T-helper 17 cell (primary cell): ENCODE measurements around the gene GNA14. TPM values are rescaled to one million over a fixed set of nuclear protein-coding genes. Genes with fewer than 3 reads are reported as not detected.

Source experiments
- ATAC-seq: fragments of 150-1000 bp; cut with Tn5 transposase; 2 replicates; pipeline ENCODE4 v1.10.0; 2021; ENCODE audit warnings: mild to moderate bottlenecking, moderate library complexity
- DNase-seq, 3 donors: peaks; one replicate each; pipeline versions ENCODE4 v3.0.0 to v3.0.0-alpha.2; 2020 to 2021
- H3K9me3 ChIP-seq: one replicate; pipeline ENCODE4 v1.7.0; 2013; ENCODE audit warnings: low read length, mild to moderate bottlenecking; ENCODE audit not compliant: control insufficient read depth, poor library complexity, severe bottlenecking
- H3K27ac Mint-ChIP-seq: one replicate; pipeline ENCODE4 v1.8.0; 2022; ENCODE audit warnings: mild to moderate bottlenecking, moderate library complexity, mixed read lengths
- H3K27me3 Mint-ChIP-seq: one replicate; pipeline ENCODE4 v1.8.0; 2022; ENCODE audit warnings: mixed read lengths
- H3K36me3 Mint-ChIP-seq: one replicate; pipeline ENCODE4 v1.8.0; 2022; ENCODE audit warnings: low read depth, mixed read lengths
- H3K4me1 Mint-ChIP-seq: one replicate; pipeline ENCODE4 v1.8.0; 2022; ENCODE audit warnings: mild to moderate bottlenecking, mixed read lengths
- H3K4me3 Mint-ChIP-seq: one replicate; pipeline ENCODE4 v1.8.0; 2022; ENCODE audit warnings: mild to moderate bottlenecking, moderate library complexity, mixed read lengths
- total RNA-seq, 4 donors: library from RNA in 2 of 4; stranded (reverse) in 2 of 4; gene quantifications; one replicate each; pipeline ENCODE4 v1.2.3 and lab custom pipeline; 2022 to 2026

The GNA14 gene
- total RNA-seq, 2 donors from 2014 or later = not detected

DNA sequence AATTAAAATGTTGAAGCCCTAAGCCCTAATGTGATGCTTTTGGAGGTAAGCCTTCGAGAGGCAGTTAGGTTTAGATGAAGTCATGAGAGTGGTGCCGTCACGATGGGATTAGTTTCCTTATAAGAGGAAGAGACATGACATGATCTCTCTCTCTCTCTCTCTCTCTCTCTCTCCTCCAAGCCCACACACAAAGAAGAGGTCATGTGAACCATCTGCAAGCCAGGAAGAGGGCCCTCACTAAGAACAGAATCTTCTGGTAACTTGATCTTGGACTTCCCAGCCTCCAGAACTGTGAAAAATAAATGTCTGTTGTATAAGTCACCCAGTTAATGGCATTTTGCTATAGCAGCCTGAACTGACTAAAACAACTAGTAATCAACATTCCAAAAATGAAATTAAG, 175.5 kb downstream of the GNA14 start:
- peaks cover 17% of the 10 kb centered on the region for H3K4me1 Mint-ChIP-seq
- ATAC-seq (no peak), DNase-seq (no peak)
- H3K27me3 Mint-ChIP-seq = peaks cover 4% of the 10 kb centered on the region
- no peak overlapping the region for H3K4me3 Mint-ChIP-seq
- no peaks in the 10 kb centered on the region for H3K9me3 ChIP-seq
- no peaks in the 10 kb centered on the region for H3K36me3 Mint-ChIP-seq
- H3K27ac Mint-ChIP-seq = no peak overlapping the region

- no peaks in the 10 kb centered on the region for H3K36me3 Mint-ChIP-seq
- H3K4me1 Mint-ChIP-seq = peaks cover 14% of the 10 kb centered on the region
- DNase-seq (no peak), ATAC-seq (no peak)
- H3K27ac Mint-ChIP-seq = no peak overlapping the region
- H3K27me3 Mint-ChIP-seq = peaks cover 4% of the 10 kb centered on the region
- no peaks in the 10 kb centered on the region for H3K9me3 ChIP-seq
- no peak overlapping the region for H3K4me3 Mint-ChIP-seq
These were observed 176.6 kb downstream of the GNA14 start for GRCh38 chr9:77471572-77471971.

GRCh38 chr9:77469515-77470231, 178.4 kb downstream of the GNA14 start:
- no peaks in the 10 kb centered on the region for H3K4me1 Mint-ChIP-seq
- no peak overlapping the region for H3K4me3 Mint-ChIP-seq
- DNase-seq = no peak
- no peak overlapping the region for H3K27ac Mint-ChIP-seq
- peaks cover 2% of the 10 kb centered on the region for H3K36me3 Mint-ChIP-seq
- no peak for ATAC-seq
- H3K9me3 ChIP-seq = no peaks in the 10 kb centered on the region
- H3K27me3 Mint-ChIP-seq = peaks cover 11% of the 10 kb centered on the region

- Mint-ChIP-seq H3K36me3 (peaks cover 2% of the 10 kb centered on the region), H3K27ac (no peak overlapping the region), H3K4me3 (no peak overlapping the region), H3K4me1 (no peaks in the 10 kb centered on the region), H3K27me3 (peaks cover 29% of the 10 kb centered on the region)
- ATAC-seq (no peak), DNase-seq (no peak)
- H3K9me3 ChIP-seq = no peaks in the 10 kb centered on the region
These were observed 183.5 kb downstream of the GNA14 start for GRCh38 chr9:77464661-77465060.

DNA sequence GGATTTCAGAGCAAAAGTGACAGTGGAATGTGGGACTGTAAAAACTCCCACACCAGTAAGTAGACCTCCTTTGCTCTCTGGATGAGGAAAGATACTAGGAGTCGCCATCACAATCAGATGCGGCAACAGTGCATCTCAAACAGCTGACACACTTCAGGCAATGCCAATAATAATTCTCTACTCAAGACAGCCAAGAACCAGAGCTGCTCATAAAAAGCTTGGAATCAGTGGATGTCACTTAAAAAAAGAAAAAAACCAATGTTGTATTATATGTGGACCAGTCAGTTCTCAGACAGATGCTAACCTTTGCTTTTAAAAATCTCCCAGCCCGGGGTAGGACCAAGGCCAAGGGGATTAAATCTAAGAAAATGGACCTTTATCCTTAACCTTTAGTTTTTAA, 185.0 kb downstream of the GNA14 start:
- peaks cover 2% of the 10 kb centered on the region for H3K36me3 Mint-ChIP-seq
- no peaks in the 10 kb centered on the region for H3K9me3 ChIP-seq

GRCh38 chr9:77462066-77462465, 186.1 kb downstream of the GNA14 start:
- Mint-ChIP-seq H3K27me3 (peaks cover 30% of the 10 kb centered on the region), H3K36me3 (peaks cover 2% of the 10 kb centered on the region), H3K27ac (no peak overlapping the region), H3K4me1 (peaks cover 6% of the 10 kb centered on the region), H3K4me3 (no peak overlapping the region)
- ATAC-seq = no peak
- H3K9me3 ChIP-seq = no peaks in the 10 kb centered on the region
- DNase-seq = no peak

More for the DNA sequence above, 185.0 kb downstream of the GNA14 start:
- Mint-ChIP-seq H3K27ac (no peak overlapping the region), H3K4me3 (no peak overlapping the region), H3K27me3 (peaks cover 30% of the 10 kb centered on the region), H3K4me1 (peaks cover under 1% of the 10 kb centered on the region)
- no peak for DNase-seq
- no peak for ATAC-seq

- Mint-ChIP-seq H3K36me3 (no peaks in the 10 kb centered on the region), H3K27me3 (peaks cover 30% of the 10 kb centered on the region), H3K4me1 (peaks cover 9% of the 10 kb centered on the region), H3K4me3 (no peak overlapping the region), H3K27ac (no peak overlapping the region)
- DNase-seq (no peak), ATAC-seq (no peak)
- H3K9me3 ChIP-seq = no peaks in the 10 kb centered on the region
These were observed 187.2 kb downstream of the GNA14 start for GRCh38 chr9:77460938-77461337.

DNA sequence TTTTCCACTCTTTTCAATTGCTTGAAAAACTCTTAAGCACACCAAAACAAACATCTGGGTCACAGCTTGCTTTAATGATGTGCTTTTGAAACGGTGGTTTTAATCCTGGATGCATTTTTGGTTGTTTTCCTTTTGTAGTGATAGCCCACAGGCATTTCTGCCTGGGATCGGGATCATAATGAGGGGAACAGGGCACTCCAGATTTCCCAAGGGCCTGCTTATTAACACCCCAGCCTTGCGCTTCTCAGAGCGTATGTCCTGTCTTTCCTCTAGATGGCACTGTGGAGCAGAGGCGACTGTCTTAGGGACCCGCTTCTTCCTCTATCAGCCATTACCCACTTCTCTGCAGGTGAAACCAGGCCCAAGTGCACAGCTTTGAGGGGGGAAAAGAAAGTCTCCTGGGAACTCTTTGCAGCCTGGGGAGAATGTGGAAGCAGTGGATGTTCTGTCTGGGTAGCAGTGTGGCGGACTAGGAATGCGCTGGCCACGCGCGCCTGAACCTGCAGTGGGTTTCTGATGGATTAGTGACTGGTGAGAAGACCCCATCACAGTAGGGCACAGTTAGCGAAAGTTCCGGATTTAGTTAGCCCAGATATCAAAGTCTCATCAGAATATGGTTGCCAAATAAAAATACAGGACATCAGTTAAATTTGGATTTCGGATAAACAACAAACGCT, 190.1 kb downstream of the GNA14 start:
- no peaks in the 10 kb centered on the region for H3K9me3 ChIP-seq
- Mint-ChIP-seq H3K27me3 (peaks cover 26% of the 10 kb centered on the region), H3K4me1 (peaks cover 23% of the 10 kb centered on the region), H3K27ac (no peak overlapping the region), H3K4me3 (no peak overlapping the region), H3K36me3 (no peaks in the 10 kb centered on the region)
- peak; percentile 85 for ATAC-seq
- peak in 2 of 3 donors; percentile 25 to 50 for DNase-seq

DNA sequence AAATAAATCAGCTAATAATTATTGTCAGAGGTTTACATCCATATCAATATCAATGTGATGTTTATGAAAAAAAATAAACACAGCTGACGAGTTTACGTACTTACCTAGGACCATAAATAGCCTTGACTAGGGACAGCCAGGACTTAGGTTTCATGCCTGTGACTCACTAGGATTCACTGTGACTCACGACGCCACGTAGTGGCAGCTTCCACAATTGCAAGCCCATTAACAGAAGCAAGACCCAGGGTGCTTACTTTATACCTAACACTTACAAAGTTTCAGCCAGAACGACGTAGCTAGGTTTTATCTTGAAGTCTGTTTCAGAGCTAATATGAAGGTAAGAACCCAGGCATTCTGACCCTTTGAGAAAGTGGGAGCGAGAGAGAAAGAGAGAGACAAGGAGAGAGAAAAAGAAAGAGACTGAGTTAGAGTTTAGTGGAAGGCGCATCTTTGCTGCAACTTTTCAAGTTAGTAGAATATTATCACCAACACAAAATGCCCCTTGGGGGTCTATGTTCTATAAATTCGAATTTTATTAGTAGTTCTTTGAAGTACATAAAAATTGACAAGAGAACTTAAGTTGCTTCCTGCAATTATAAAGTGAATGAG, 191.2 kb downstream of the GNA14 start:
- Mint-ChIP-seq H3K4me3 (peak overlapping the region; percentile 64), H3K27me3 (peaks cover 21% of the 10 kb centered on the region), H3K4me1 (peaks cover 23% of the 10 kb centered on the region), H3K27ac (no peak overlapping the region), H3K36me3 (no peaks in the 10 kb centered on the region)
- no peaks in the 10 kb centered on the region for H3K9me3 ChIP-seq
- peak; percentile 48 to 71 (median 53) for DNase-seq
- peak; percentile 84 for ATAC-seq

GRCh38 chr9:77455312-77455927, 192.7 kb downstream of the GNA14 start:
- no peak overlapping the region for H3K4me3 Mint-ChIP-seq
- ATAC-seq (peak; percentile 49), DNase-seq (peak in 1 of 3 donors; percentile 17)
- H3K27ac Mint-ChIP-seq = no peak overlapping the region
- no peaks in the 10 kb centered on the region for H3K9me3 ChIP-seq
- H3K27me3 Mint-ChIP-seq = peaks cover 26% of the 10 kb centered on the region
- peaks cover 23% of the 10 kb centered on the region for H3K4me1 Mint-ChIP-seq
- peaks cover 2% of the 10 kb centered on the region for H3K36me3 Mint-ChIP-seq

DNA sequence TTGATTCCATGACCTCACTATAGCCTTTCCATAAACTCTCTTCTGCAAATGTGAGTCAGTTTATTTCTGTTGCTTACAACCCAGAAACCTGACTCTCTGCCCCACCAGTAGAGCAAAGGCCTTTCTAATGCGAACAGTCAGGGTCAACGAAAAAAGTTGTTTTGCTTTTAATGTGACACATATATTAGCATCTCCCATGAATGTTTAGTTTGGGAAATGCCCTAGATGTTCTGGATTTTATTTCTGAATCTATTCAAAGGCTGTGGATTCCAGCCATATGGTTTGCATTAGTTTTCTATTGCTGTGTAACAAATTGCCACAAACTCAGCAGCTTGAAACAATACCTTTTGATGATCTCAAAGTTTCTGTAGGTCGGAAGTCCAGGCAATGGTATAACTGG, 193.5 kb downstream of the GNA14 start:
- peaks cover 2% of the 10 kb centered on the region for H3K36me3 Mint-ChIP-seq
- H3K4me1 Mint-ChIP-seq = peaks cover 23% of the 10 kb centered on the region
- H3K4me3 Mint-ChIP-seq = no peak overlapping the region

DNA sequence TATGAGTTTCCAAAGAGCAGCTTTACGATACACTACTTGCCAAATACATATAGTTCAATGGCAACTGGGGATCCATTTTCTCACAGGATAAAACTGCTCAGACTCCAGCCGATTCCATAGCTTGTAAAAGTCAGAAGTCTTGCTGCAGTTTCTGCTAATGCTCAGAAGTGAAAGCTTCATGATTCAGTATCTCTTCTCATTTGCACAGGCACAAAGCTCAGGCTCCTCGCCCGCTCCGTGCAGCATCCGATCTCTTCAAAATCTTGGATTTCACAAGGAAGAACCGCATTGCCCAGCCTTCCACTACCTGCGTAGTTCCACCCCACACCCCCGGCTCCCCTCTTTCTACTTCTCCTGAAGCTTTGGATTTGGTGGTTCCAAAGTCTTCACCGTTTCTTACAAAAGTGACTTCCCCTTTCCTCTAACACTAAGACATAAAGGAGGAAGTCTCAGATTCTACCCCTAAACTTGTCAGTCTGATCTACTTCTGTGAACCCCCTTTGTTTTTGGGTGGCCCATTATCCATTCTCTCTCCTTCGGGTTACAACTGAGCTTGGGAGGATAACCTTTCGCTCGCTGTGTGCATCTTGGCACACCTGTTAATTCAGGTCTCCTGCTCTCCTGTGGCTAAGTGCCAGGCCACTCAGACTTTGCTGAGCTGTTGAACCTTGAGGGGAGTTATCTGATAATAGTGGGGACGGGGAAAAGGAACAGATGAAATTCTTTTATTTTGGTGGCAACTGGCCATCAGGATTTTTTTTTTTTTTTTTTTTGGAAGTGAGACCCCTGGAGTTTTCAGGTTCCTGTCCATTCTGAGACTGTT, 194.1 kb downstream of the GNA14 start:
- Mint-ChIP-seq H3K4me3 (peak overlapping the region; percentile 81), H3K27ac (no peak overlapping the region), H3K4me1 (peaks cover 23% of the 10 kb centered on the region), H3K27me3 (peaks cover 28% of the 10 kb centered on the region), H3K36me3 (peaks cover 2% of the 10 kb centered on the region)
- ATAC-seq = no peak
- no peaks in the 10 kb centered on the region for H3K9me3 ChIP-seq
- DNase-seq = no peak

More for the DNA sequence above, 193.5 kb downstream of the GNA14 start:
- DNase-seq (no peak), ATAC-seq (no peak)
- H3K27ac Mint-ChIP-seq = no peak overlapping the region
- H3K27me3 Mint-ChIP-seq = peaks cover 26% of the 10 kb centered on the region
- no peaks in the 10 kb centered on the region for H3K9me3 ChIP-seq
